Kidney tubule cell (primary cell): Measurements from ENCODE around the gene RAF1.
"Not testable (repeated sequence)": the region's sequence is repeated elsewhere in the genome, so short reads cannot be mapped to it uniquely, and the experiment has no call there.

Experiments used
- DNase-seq: peaks from one replicate; pipeline ENCODE4 v3.0.0-alpha.2; 2018; ENCODE audit warnings: low spot score

The RAF1 gene

GRCh38 chr3:12640853-12641252 lies 23.1 kb downstream of the RAF1 start:
- DNase-seq = not testable (repeated sequence)

- no peak for DNase-seq
Measured at GRCh38 chr3:12638105-12638504, 25.8 kb downstream of the RAF1 start.

GRCh38 chr3:12633108-12633507 lies 30.8 kb downstream of the RAF1 start:
- DNase-seq = no peak

- no peak for DNase-seq
Measured at GRCh38 chr3:12632523-12632922, 31.4 kb downstream of the RAF1 start.

- DNase-seq = not testable (repeated sequence)
Measured at GRCh38 chr3:12630843-12631242, 33.1 kb downstream of the RAF1 start.

- no peak for DNase-seq
Measured at GRCh38 chr3:12630292-12630691, 33.6 kb downstream of the RAF1 start.

GRCh38 chr3:12629560-12629959 lies 34.4 kb downstream of the RAF1 start:
- peak; percentile 35 for DNase-seq

GRCh38 chr3:12628813-12629212 lies 35.1 kb downstream of the RAF1 start:
- DNase-seq = no peak

GRCh38 chr3:12627370-12627769 lies 36.5 kb downstream of the RAF1 start:
- no peak for DNase-seq

GRCh38 chr3:12624964-12625363 lies 39.0 kb downstream of the RAF1 start:
- DNase-seq = not testable (repeated sequence)

- no peak for DNase-seq
Measured at GRCh38 chr3:12624056-12624455, 39.9 kb downstream of the RAF1 start.

GRCh38 chr3:12622335-12622734 lies 41.6 kb downstream of the RAF1 start:
- DNase-seq = no peak

- no peak for DNase-seq
Measured at GRCh38 chr3:12620729-12621128, 43.2 kb downstream of the RAF1 start.

- no peak for DNase-seq
Measured at GRCh38 chr3:12620305-12620704, 43.6 kb downstream of the RAF1 start.

- no peak for DNase-seq
Measured at GRCh38 chr3:12618426-12618825, 45.5 kb downstream of the RAF1 start.

- no peak for DNase-seq
Measured at GRCh38 chr3:12615266-12615665, 48.7 kb downstream of the RAF1 start.

GRCh38 chr3:12613250-12613649 lies 50.7 kb downstream of the RAF1 start:
- no peak for DNase-seq

- DNase-seq = no peak
Measured at GRCh38 chr3:12612514-12613226, 51.2 kb downstream of the RAF1 start.

GRCh38 chr3:12611117-12611516 lies 52.8 kb downstream of the RAF1 start:
- DNase-seq = no peak

GRCh38 chr3:12608376-12608775 lies 55.5 kb downstream of the RAF1 start:
- no peak for DNase-seq

GRCh38 chr3:12603969-12604368 lies 59.9 kb downstream of the RAF1 start:
- DNase-seq = no peak

- no peak for DNase-seq
Measured at GRCh38 chr3:12601072-12601471, 62.8 kb downstream of the RAF1 start.

GRCh38 chr3:12598890-12599289 lies 65.0 kb downstream of the RAF1 start:
- DNase-seq = no peak

- DNase-seq = no peak
Measured at GRCh38 chr3:12593473-12593872, 70.4 kb downstream of the RAF1 start.
